Activated T-cell treated with anti-CD3 and anti-CD28 coated beads, Interleukin-2, amount 50 U/mL, for 72 hours (primary cell): ENCODE measurements around the gene LARGE1. TPM values are rescaled to one million over a fixed set of nuclear protein-coding genes. Genes with fewer than 3 reads are reported as not detected.
"Not testable (repeated sequence)": the region's sequence is repeated elsewhere in the genome, so short reads cannot be mapped to it uniquely, and the experiment has no call there.

Experiments
- ATAC-seq, 2 donors: fragments of 150-1000 bp; cut with Tn5 transposase; replicated peaks in 1 of 2; 2 replicates each; pipeline ENCODE4 v1.10.0; 2021; ENCODE audit warnings: moderate library complexity in 2 of 2, mild to moderate bottlenecking in 1 of 2
- DNase-seq, 2 donors: peaks; one replicate each; pipeline ENCODE4 v3.0.0; 2021 to 2022; ENCODE audit warnings: mixed read lengths in 1 of 2
- H3K27ac Mint-ChIP-seq: one replicate; pipeline ENCODE4 v1.8.0; 2022; ENCODE audit warnings: mild to moderate bottlenecking, moderate library complexity, mixed read lengths
- H3K27me3 Mint-ChIP-seq: one replicate; pipeline ENCODE4 v1.8.0; 2022; ENCODE audit warnings: low read depth, mixed read lengths
- H3K36me3 Mint-ChIP-seq, 2 donors: one replicate each; pipeline ENCODE4 v1.8.0; 2022; ENCODE audit warnings: mixed read lengths in 2 of 2, mild to moderate bottlenecking in 1 of 2; ENCODE audit not compliant: insufficient read depth in 2 of 2
- H3K4me1 Mint-ChIP-seq: one replicate; pipeline ENCODE4 v1.8.0; 2022; ENCODE audit warnings: low read depth, mixed read lengths
- H3K4me3 Mint-ChIP-seq, 2 donors: one replicate each; pipeline ENCODE4 v1.8.0; 2022; ENCODE audit warnings: mild to moderate bottlenecking in 2 of 2, mixed read lengths in 2 of 2, moderate library complexity in 2 of 2
- H3K9me3 Mint-ChIP-seq, 2 donors: one replicate each; pipeline ENCODE4 v1.8.0; 2022; ENCODE audit warnings: mixed read lengths in 2 of 2
- total RNA-seq, 2 donors: library from RNA; stranded (reverse); gene quantifications; one replicate each; pipeline ENCODE4 v1.2.3, GENCODE V29; 2022

LARGE1 gene
- total RNA-seq, 2 donors from 2014 or later = 0.82 to 3.6 TPM

DNA sequence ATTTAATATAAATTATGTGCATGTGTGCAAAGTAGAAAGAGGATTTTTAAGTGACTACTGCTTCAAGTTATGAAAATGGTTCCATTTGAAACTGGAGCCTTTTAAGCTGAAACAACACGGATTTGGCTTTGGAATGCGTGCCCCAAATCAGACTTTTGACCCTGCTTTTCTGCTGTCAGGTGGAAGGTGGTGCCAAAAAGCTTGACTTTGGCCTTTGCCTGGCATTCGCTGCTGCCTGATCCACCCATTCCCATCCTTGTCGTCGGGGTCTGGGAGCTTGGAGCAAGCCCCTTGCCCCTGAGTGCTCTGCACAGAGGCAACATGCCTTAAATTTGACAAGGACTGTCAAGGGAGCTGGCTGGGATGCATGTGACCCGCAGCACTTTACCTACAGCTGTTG, 526.8 kb downstream of the LARGE1 start:
- ATAC-seq = no peak
- Mint-ChIP-seq H3K27me3 (no peaks in the 10 kb centered on the region), H3K9me3 (peaks cover 0 to 2% of the 10 kb centered on the region in 2 donors), H3K27ac (no peak overlapping the region), H3K4me3 (no peak overlapping the region), H3K4me1 (no peaks in the 10 kb centered on the region), H3K36me3 (no peaks in the 10 kb centered on the region)
- no peak for DNase-seq

- Mint-ChIP-seq H3K27ac (no peak overlapping the region), H3K27me3 (no peaks in the 10 kb centered on the region), H3K36me3 (no peaks in the 10 kb centered on the region), H3K4me1 (no peaks in the 10 kb centered on the region), H3K9me3 (no peaks in the 10 kb centered on the region), H3K4me3 (no peak overlapping the region)
- no peak for ATAC-seq
- DNase-seq = no peak
These were observed 529.0 kb downstream of the LARGE1 start for GRCh38 chr22:33391298-33391697.

DNA sequence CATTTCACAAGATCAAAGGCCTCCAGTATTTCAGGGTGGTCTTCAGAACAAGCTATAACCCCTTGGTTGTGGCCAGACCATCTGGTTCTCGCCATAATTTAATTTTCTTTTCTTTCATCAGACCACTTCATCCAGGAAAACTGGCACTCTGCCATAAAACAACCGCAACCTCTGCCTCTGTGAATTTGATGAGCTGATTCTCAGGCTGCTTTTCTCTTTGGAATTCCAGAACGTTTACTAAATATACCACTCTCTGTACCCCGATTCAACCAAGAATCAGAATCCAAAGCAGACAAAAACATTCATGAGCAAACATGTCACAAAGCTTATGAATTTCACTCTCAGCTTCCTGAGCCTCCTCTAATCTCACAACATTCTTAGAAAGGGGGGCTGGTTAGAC, 530.3 kb downstream of the LARGE1 start:
- Mint-ChIP-seq H3K27ac (no peak overlapping the region), H3K4me1 (no peaks in the 10 kb centered on the region), H3K9me3 (no peaks in the 10 kb centered on the region), H3K27me3 (no peaks in the 10 kb centered on the region), H3K4me3 (no peak overlapping the region), H3K36me3 (no peaks in the 10 kb centered on the region)
- DNase-seq (no peak), ATAC-seq (no peak)

GRCh38 chr22:33386270-33386669, 534.0 kb downstream of the LARGE1 start:
- Mint-ChIP-seq H3K4me3 (no peak overlapping the region), H3K27me3 (no peaks in the 10 kb centered on the region), H3K4me1 (no peaks in the 10 kb centered on the region), H3K9me3 (no peaks in the 10 kb centered on the region), H3K27ac (no peak overlapping the region), H3K36me3 (no peaks in the 10 kb centered on the region)
- no peak for ATAC-seq
- no peak for DNase-seq

DNA sequence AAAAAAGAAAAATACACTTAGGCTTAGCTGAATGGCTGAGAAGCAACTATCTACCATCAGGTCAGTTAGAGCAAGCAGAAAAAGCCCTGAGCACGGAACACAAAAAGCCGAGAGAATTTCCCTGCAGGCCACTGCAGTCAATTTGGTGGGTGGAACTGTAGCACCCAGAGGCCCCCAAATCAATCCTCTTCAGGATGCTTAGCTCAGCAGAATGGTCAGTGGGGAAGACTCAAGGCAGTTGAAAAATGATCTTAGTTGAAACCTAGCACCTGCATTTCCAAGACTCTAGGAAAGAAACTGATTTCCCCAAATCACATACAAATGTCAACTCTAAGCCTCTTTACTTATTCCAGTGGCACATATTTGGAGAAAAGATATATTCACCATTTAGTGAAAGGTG, 534.7 kb downstream of the LARGE1 start:
- DNase-seq = no peak
- H3K27me3 Mint-ChIP-seq = no peaks in the 10 kb centered on the region
- ATAC-seq = no peak
- H3K9me3 Mint-ChIP-seq = no peaks in the 10 kb centered on the region
- H3K36me3 Mint-ChIP-seq = no peaks in the 10 kb centered on the region
- H3K4me1 Mint-ChIP-seq = no peaks in the 10 kb centered on the region
- no peak overlapping the region for H3K27ac Mint-ChIP-seq
- no peak overlapping the region for H3K4me3 Mint-ChIP-seq

GRCh38 chr22:33382436-33382835, 537.8 kb downstream of the LARGE1 start:
- DNase-seq = no peak
- Mint-ChIP-seq H3K27me3 (no peaks in the 10 kb centered on the region), H3K4me1 (no peaks in the 10 kb centered on the region), H3K4me3 (no peak overlapping the region), H3K27ac (no peak overlapping the region), H3K36me3 (peaks cover 2 to 3% of the 10 kb centered on the region in 2 donors), H3K9me3 (peaks cover 6 to 7% of the 10 kb centered on the region in 2 donors)
- ATAC-seq = no peak

DNA sequence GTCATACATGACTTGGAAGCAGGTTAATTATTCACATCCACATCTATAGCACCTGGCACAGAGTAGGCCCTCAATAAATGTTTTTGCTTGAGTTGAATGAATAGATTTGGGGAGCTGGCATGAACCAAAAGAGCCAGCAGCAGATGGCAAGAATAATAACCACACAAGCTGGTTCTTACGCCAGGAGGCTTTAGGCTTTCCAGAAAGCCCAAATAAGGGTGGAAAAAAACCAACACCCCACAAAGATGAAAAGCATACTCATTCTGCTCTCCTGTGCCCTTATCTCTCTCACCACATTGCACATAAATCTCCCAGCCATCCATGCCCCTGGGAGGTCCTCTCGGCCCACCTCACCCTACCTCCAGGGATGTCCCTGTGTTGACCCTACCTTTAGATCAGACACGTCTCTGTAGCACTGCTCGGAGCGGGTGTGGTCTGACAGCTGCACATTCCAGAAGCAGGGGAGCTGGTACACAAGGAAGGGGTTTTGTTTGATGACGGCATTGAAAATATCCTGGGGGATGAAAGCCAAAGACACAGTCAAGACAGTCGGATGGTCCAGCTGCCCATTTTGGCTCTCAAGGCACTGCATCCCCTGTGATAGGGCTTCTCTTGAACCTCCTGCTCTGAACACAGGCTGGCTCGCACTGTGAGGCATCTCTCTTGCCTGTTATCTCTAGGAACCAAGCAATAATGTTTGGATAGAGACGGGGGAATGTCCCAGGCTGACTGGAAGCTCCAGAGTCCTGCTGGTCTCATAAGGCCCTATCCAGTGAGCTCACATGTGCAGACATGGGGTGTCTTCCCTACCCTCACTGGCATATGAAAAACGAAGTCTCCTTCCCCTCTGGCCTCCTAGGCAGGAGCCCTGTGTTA, 538.5 kb downstream of the LARGE1 start:
- DNase-seq (no peak), ATAC-seq (no peak)
- H3K4me1 Mint-ChIP-seq = no peaks in the 10 kb centered on the region
- H3K27ac Mint-ChIP-seq = no peak overlapping the region
- peaks cover 2 to 3% of the 10 kb centered on the region in 2 donors for H3K36me3 Mint-ChIP-seq
- no peak overlapping the region for H3K4me3 Mint-ChIP-seq
- peaks cover 6 to 9% of the 10 kb centered on the region in 2 donors for H3K9me3 Mint-ChIP-seq
- H3K27me3 Mint-ChIP-seq = no peaks in the 10 kb centered on the region

- H3K27me3 Mint-ChIP-seq = no peaks in the 10 kb centered on the region
- DNase-seq = no peak
- peaks cover 2 to 3% of the 10 kb centered on the region in 2 donors for H3K36me3 Mint-ChIP-seq
- no peaks in the 10 kb centered on the region for H3K4me1 Mint-ChIP-seq
- no peak overlapping the region for H3K4me3 Mint-ChIP-seq
- H3K27ac Mint-ChIP-seq = no peak overlapping the region
- peaks cover 6 to 9% of the 10 kb centered on the region in 2 donors for H3K9me3 Mint-ChIP-seq
- no peak for ATAC-seq
These were observed 539.3 kb downstream of the LARGE1 start for GRCh38 chr22:33380789-33381530.

GRCh38 chr22:33379836-33380235, 540.4 kb downstream of the LARGE1 start:
- H3K4me1 Mint-ChIP-seq = no peaks in the 10 kb centered on the region
- H3K4me3 Mint-ChIP-seq = no peak overlapping the region
- DNase-seq = no peak
- no peak for ATAC-seq
- H3K27me3 Mint-ChIP-seq = no peaks in the 10 kb centered on the region
- H3K9me3 Mint-ChIP-seq = peaks cover 6 to 9% of the 10 kb centered on the region in 2 donors
- H3K36me3 Mint-ChIP-seq = peaks cover 2 to 3% of the 10 kb centered on the region in 2 donors
- H3K27ac Mint-ChIP-seq = no peak overlapping the region

DNA sequence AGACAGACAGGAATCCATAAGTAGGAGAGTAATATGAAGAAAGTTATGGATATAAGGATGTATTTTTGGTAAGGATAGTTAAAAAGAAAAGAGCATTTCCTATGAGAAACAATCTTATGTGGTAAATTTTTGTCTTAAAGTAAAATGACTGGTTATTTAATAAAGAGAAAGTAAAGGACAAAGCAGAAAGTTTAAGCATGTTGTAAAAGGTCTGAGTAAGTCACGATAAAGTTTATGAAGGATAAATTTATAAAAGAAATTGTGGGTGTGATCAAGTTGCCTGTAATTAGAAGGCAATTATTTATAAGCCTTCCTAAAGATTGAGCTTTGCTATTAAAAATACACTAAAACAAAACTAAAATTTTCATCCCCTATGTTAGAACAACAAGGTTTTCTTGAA, 547.4 kb downstream of the LARGE1 start:
- H3K4me1 Mint-ChIP-seq = no peaks in the 10 kb centered on the region
- H3K27me3 Mint-ChIP-seq = no peaks in the 10 kb centered on the region
- DNase-seq (no peak), ATAC-seq (no peak)
- no peak overlapping the region for H3K27ac Mint-ChIP-seq
- no peak overlapping the region for H3K4me3 Mint-ChIP-seq
- H3K9me3 Mint-ChIP-seq = peaks cover 2 to 6% of the 10 kb centered on the region in 2 donors
- peaks cover 0 to 2% of the 10 kb centered on the region in 2 donors for H3K36me3 Mint-ChIP-seq

GRCh38 chr22:33363256-33363655, 557.0 kb downstream of the LARGE1 start:
- not testable (repeated sequence) for DNase-seq, H3K36me3 Mint-ChIP-seq, H3K27ac Mint-ChIP-seq, ATAC-seq, H3K4me3 Mint-ChIP-seq, H3K27me3 Mint-ChIP-seq, H3K9me3 Mint-ChIP-seq, H3K4me1 Mint-ChIP-seq

- no peak overlapping the region for H3K4me3 Mint-ChIP-seq
- no peaks in the 10 kb centered on the region for H3K4me1 Mint-ChIP-seq
- H3K9me3 Mint-ChIP-seq = peaks cover 0 to 1% of the 10 kb centered on the region in 2 donors
- DNase-seq (no peak), ATAC-seq (no peak)
- H3K27ac Mint-ChIP-seq = no peak overlapping the region
- H3K36me3 Mint-ChIP-seq = no peaks in the 10 kb centered on the region
- peaks cover 5% of the 10 kb centered on the region for H3K27me3 Mint-ChIP-seq
These were observed 557.6 kb downstream of the LARGE1 start for GRCh38 chr22:33362702-33363101.

DNA sequence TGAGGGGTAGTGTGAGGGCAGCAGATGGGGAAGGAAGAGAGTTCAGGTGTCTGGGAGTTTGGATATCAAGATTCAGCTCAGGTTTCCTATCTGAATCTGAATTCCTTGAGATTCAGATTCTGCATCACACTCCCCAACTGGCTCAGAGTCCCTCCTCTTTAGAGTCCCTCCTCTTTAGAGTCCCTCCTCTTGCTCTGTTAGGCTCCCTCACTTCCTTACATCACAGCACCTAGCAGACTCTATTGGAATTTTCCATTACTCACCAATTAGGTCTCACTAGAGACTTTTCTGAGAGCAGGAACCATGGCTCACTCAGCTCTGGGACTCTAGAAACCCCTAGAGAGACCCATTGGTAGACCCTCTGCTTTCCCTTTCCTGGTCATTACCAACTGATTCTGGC, 558.7 kb downstream of the LARGE1 start:
- Mint-ChIP-seq H3K4me1 (no peaks in the 10 kb centered on the region), H3K27ac (no peak overlapping the region), H3K4me3 (no peak overlapping the region), H3K36me3 (no peaks in the 10 kb centered on the region), H3K9me3 (peaks cover 0 to 1% of the 10 kb centered on the region in 2 donors), H3K27me3 (peaks cover 3% of the 10 kb centered on the region)
- DNase-seq = no peak
- no peak for ATAC-seq
